GM21423 (cell line): ENCODE results near the gene TMEM107.
"Not testable (repeated sequence)": the region's sequence is repeated elsewhere in the genome, so short reads cannot be mapped to it uniquely, and the experiment has no call there.

Source experiments
- ATAC-seq: cut with Tn5 transposase; IDR thresholded peaks from one replicate; pipeline ENCODE4 v1.9.1; 2021; ENCODE audit warnings: mild to moderate bottlenecking, moderate library complexity; ENCODE audit not compliant: unreplicated experiment

TMEM107 gene

DNA sequence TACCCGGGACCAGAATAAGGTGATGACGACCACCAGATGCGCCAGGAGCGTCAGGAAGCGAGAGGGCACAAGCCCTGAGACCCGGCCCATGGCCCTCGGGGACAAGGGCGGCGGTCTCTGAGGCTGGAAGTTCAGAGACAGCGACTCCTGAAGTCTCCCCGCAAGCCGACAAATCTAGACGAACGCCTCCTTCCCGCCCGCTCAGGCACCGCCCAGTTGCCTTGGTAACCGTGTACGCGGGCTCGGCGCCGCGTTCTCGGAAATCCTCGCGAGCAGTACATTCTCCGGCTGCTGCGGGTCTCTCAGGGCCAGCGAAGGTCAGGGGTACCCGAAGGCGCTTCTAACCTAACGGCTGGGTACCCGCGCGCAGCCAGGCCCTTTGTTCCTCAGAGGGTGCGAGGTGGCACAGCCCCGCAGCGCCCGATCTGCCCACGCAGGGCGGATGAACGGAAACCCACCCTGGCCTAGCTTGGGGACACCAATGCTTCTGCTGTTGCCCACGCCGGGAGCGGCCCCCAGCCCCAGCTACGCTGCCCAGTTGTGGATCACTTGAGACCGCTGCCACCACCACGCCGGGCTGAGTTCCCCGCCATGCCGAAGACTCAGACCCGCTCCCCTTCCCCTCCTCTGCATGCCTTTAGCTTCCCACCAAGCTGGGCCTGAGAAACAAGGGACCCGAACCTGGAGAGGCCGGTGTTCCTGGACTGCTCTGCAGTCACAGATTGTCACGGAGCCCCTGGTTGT, at the start of gene TMEM107:
TSS of gene TMEM107 (minus strand) at position 184 of the 744 bp plus-strand sequence. CDS start at position 90, 94 bp downstream.
- peak; percentile 39 for ATAC-seq

- no peak for ATAC-seq
Measured at GRCh38 chr17:8224891-8225812, 49.0 kb upstream of the TMEM107 start.

DNA sequence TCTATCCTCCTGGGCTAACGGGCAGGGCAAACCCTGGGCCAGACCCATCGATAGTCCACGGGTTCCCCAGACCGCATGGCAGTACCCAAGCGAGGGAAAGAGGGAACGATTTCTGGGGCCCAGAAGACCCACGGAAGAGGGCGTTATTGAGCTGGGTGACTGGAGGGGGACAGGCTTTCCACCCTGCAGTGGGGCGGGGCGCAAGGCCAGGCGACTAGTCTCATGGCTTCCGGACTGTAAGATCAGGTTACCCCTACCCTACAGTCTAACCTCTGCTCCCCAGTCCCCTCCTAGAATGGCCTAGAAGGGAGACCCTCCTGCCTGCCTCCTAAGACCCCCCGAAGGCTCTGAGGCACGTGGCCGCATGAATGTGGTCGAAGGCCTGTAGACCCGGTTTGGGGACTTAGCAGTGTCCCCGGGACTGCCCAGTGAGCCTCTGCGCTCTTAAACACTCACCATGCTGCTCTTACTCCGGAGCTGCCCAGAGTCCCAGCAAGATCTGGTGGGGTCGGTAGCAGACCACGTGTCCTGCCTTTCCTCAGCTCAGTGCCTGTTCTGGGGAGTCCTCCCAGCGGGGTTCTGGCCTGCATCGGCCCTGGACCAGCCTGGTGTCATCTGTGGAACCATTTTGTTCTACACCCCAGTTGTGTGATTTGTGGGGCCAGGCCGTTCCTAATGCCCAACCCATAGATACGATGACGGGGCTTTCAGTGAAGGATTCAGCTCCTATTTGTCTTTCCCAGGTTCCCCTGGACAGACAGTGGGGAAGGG, 47.4 kb upstream of the TMEM107 start:
- ATAC-seq: no peak

DNA sequence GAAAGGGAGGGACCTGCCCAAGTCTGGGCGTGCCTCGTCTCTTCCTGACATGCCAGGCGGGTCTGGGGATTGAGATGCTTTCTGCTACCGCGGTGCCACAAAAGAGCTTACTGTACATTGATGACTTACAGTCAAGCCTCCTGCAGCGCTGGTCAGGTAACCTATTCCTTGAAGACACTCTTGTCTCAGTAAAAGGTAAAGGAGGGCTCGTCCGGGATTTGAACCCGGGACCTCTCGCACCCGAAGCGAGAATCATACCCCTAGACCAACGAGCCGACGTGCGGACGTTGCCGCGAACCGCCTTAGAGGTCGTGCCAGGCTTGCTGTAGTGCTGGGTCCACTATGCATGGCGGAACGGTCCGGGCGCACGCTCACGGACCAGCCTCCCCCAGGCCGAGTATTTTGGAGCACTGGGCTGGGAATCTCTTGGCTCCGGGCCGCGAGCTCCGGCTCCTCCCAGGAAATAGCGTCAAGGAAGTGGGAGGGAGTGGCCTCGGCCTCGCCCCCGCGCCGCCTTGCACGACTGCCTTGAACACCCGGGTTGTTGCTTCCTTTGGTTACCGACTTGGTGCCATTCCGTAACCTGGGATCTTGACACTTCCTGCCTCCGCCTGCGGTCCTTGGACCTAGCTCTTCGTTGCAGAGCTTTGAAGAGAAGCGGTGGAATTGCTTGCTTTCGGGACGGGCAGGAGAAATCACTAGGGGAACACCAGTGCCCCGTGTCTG, 46.6 kb upstream of the TMEM107 start:
- peak; percentile 34 for ATAC-seq

- ATAC-seq: peak; percentile 29
Measured at GRCh38 chr17:8222380-8222629, 46.1 kb upstream of the TMEM107 start.

GRCh38 chr17:8221663-8222379, 45.6 kb upstream of the TMEM107 start:
- peak; percentile 41 for ATAC-seq

DNA sequence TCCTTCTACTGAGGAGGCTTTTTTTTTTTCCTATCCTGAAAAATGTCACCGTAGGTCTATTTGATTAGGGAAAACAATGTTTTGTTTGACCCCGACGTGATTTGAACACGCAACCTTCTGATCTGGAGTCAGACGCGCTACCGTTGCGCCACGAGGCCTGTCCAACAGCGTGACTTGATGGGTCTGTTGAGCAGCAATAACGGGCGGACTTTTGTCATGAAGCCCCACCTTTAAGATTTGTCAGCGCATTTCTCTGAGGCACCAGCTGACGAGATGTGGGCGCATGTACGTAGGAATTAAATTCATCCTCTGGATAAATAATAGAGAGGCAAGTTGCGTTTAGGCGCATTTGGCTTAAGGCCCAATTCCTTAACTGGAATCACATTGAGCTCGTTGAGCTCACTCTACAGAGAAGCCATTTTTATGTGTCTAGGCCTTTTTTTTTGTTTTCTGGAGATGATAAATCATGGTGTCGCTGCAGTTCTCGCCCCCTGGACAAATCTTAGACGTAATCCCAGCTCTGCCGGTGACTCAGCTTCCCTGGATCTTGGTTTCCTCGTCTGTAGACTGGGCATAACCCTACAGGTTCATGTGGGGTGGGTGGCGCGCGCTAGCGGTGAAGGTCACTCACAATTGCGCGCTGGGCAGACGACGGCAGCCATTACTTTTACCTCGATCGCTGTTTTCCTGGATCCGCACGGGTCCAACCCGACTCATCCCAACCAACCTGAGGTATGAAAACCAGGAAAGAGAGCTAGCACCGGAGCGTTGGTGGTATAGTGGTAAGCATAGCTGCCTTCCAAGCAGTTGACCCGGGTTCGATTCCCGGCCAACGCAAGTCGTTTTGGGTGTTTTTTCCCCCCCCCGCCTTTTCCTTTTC, 44.8 kb upstream of the TMEM107 start:
- ATAC-seq: no peak

DNA sequence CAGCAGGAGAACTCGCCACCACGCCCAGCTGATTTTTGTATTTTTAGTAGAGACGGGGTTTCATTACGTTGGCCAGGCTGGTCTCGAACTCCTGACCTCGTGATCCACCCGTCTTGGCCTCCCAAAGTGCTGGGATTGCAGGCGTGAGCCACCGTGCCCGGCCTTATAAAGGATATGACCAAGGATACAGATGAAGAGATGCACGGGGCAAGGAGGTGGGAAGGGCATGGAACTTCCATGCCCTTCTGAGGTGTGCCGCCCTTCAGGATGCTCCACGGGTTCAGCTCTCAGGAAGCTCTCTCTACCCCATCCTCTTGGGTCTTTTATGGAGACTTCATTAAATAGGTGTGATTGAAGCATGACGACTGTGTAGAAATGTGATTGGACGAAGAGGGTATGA, 37.8 kb upstream of the TMEM107 start:
- not testable (repeated sequence) for ATAC-seq

DNA sequence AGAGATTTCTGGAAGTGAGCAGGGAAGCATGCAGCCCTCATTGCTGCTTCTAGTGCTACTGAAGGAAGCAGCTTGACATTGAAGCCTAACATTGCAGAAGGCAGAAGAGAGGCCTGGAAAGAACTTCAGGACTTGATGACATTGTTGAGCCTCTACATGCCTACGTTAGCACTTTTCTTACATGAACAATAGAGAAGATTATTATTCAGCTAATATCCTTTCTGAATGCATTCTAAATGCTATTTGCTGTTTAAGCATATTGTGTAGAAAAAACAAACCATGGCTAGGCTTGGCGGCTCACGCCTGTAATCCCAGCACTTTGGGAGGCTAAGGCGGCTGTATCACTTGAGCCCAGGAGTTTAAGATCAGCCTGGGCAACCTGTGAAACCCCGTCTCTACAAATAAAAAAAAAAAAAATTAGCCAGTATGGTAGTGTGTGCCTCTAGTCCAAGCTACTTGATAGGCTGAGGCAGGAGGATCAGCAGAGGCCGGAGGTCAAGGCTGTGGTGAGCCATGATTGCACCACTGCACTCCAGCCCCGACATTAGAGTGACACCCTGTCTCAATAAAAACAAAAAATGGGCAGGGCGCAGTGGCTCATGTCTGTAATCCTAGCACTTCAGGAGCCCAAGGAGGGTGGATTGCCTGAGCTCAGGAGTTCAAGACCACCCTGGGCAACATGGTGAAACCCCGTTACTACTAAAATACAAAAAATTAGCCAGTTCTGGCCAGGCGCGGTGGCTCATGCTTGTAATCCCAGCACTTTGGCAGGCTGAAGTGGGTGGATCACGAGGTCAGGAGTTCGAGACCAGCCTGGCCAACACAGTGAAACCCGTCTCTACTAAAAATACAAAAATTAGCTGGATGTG, 36.4 kb upstream of the TMEM107 start:
- ATAC-seq: no peak

GRCh38 chr17:8210761-8211458, 34.7 kb upstream of the TMEM107 start:
- peak; percentile 7 for ATAC-seq

DNA sequence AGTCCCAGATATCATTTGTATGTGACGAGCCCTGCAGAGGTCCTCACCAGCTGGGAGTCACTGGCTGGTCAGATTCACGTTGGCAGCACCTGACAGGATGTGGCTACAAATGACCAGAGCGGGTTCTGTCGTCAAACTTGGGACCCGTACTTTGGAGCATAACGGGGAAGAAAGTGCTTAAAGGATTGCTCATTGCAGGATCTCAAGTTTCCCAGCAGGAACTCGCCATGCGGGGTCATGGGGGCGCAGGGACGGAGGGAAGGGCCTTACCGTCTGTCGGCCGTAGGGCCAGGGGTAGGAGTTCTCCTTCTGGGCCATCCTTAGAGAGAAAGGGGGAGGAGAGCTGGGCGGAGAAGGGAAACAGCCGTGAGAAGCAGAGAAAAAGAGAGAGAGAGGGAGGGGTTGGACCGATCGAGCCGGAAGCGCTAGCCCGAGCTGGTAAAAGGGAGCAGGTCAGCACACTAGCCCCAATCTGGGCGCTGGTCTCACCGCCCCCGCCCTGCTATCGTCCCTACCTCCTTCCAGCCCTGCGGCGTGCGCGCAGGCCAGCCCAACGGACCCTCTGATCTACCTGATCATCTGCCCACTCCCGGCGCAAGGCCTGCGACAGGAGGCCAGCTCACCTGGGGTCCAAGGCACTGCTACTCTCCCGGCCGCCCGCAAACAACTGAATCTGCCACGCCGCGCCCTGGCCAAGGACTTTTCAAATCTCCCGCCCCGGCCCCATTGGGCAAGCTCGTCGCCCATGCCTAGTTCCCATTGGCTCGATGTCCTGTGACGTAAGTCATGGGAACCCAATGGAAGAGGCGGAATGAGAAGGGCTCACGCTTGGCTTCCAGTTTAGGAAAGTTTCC, 34.0 kb upstream of the TMEM107 start, which contains the start of gene AURKB:
TSS of gene AURKB (minus strand) at position 669 of the 854 bp plus-strand sequence. CDS start at position 318, 351 bp downstream.
- ATAC-seq: peak; percentile 81

DNA sequence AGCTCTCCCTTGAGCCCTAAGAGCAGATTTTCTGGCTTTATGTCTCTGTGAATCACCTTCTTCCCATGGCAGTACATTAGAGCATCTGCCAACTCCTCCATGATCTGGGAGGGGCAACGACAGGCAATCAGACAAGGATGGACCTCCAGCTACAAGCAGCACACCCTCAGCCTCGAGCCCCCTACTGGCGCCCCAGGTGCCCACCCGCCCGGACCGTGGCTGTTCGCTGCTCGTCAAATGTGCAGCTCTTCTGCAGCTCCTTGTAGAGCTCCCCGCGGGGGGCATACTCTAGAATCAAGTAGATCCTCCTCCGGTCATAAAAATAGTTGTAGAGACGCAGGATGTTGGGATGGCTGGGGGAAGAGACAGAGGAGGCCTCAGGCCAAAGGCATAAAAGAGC, 30.4 kb upstream of the TMEM107 start:
- no peak for ATAC-seq

- no peak for ATAC-seq
Measured at GRCh38 chr17:8204761-8205555, 28.8 kb upstream of the TMEM107 start.

DNA sequence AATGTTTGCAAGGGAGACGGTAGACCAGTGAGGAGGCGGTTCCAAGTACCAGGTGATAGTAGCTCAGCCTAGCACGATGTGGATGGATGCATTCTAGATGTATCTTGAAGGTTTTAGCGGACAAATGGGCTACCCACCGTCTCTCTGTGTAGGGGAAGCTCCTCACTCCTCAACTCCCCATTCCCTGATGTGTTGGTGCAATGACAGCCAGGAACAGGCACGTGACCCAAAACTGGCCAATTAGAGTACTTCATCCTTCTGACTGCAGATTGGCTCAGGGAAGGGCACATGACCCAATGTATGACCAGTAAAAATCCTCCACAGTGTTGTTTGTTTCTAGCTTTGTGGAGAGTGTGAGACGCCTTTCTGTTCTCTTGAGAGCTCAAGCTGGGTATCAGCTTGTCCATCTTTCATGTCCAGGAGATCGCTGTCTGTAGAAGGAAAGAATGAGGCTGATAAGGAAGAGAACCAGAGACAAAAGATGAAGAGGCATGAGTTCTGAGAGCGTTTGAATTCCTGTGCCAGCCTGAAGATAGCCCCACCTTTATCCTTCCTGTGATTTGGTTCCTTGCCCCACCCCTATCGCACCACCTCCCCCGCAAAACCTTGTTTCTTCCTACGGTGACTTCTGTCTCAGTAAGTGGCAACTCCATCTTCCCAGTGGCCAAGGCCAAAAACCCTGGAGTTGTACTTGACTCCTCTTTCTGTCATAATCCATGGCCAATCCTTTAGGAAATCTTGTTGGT, 16.1 kb upstream of the TMEM107 start:
- ATAC-seq: no peak

GRCh38 chr17:8190506-8190905, 14.3 kb upstream of the TMEM107 start:
- ATAC-seq: no peak
